Neuron (in vitro differentiated cells): Measurements from ENCODE around the gene NCKAP5.

Experiments used
- H2AFZ ChIP-seq: one replicate; pipeline ENCODE4 v1.6.1; 2013; ENCODE audit warnings: low read depth, mild to moderate bottlenecking, inconsistent platforms, low read length, moderate library complexity
- H3K27me3 ChIP-seq: one replicate; pipeline ENCODE4 v1.6.1; 2013; ENCODE audit warnings: low read length; ENCODE audit not compliant: insufficient read depth
- H3K36me3 ChIP-seq: one replicate; pipeline ENCODE4 v1.6.1; 2013; ENCODE audit warnings: low read length; ENCODE audit not compliant: insufficient read depth
- H3K4me1 ChIP-seq: one replicate; pipeline ENCODE4 v1.6.1; 2013; ENCODE audit warnings: low read length; ENCODE audit not compliant: insufficient read depth
- H3K4me3 ChIP-seq: 2 replicates; pipeline ENCODE4 v1.5.1; 2013; ENCODE audit warnings: mild to moderate bottlenecking, low read length, moderate library complexity
- H3K9me3 ChIP-seq: one replicate; pipeline ENCODE4 v1.6.1; 2013; ENCODE audit warnings: low read length

The NCKAP5 gene

DNA sequence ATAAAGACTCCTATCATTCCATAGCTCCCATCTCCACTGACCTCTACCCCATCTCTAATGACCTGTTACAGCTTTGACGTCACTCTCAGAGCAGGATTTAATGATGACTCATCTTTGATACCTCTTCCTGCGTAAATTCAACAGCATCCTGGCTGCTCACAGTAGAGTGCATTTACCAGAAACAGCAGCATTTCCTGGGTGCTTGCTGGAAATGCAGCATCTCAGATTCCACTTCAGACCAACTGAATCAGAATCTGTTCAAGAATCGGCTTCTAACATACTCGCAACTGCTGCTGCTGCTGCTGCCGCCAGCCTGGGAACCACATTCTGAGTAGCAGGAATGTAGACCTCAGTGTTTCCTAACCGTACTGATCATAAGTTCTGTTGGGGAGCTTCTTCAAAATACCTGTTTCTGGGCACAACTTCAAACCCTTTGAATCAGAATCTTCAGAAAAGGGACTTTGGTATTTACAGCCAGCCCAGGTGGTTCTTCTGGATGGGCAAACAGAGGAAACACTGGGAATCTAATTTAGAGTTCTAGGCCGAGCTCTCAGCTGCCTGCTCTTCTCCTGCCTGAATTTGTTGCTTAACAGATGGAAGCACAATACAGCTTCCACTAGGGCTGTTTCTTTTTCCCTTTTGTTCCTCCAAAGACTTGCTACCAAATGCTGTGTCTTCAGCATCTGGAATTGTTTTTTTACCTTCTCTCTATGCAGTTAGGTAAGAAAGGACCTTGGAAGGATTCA, 241.4 kb downstream of the NCKAP5 start:
- Histone ChIP-seq H3K4me1 (peaks cover 12% of the 10 kb centered on the region), H3K27me3 (no peaks in the 10 kb centered on the region)

DNA sequence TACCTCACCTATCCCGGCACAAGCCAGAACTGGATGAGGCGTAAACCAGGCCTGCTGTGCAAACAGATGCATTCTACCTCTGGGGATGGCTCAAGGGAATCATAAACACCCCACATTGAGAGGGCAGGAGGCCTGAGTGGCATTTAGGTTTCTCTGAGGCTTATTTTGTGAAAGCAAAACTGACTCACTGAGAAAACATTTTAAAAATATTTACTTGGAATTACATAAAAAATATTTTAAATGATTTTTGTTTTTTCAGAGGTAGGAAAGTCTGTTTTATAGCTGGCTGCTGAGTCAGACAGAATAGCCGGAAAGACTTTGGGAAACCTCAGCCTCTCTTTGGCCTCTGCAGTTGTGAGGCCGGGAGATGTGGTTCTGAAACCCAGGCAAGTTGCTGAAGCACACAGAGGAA, 244.1 kb downstream of the NCKAP5 start:
- Histone ChIP-seq H3K4me1 (peaks cover 10% of the 10 kb centered on the region), H3K27me3 (no peaks in the 10 kb centered on the region), H2AFZ (no peak overlapping the region), H3K4me3 (no peak overlapping the region), H3K36me3 (no peaks in the 10 kb centered on the region), H3K9me3 (no peaks in the 10 kb centered on the region)

More for the DNA sequence above, 241.4 kb downstream of the NCKAP5 start:
- H3K4me3 ChIP-seq: no peak overlapping the region
- H3K9me3 ChIP-seq: no peaks in the 10 kb centered on the region
- H2AFZ ChIP-seq: no peak overlapping the region
- H3K36me3 ChIP-seq: no peaks in the 10 kb centered on the region

DNA sequence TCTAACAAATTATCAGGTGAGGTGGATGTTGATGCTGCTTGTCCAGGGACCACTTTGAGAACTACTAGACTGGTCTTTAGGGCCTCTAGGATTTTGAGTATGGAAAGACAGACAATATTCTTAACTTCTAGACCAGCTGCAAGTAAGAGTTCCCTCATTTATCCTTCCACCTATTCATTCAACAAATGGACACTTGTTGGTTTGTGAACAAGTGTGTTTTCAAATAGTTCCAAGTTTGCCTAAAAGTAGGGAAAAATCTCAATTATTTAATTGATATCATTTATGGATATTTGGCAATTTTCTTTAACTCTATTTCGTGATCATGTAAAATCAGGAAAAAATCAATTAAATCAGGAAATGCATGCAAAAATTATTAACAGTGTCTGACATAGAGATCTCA, 245.4 kb downstream of the NCKAP5 start:
- Histone ChIP-seq H3K36me3 (no peaks in the 10 kb centered on the region), H2AFZ (no peak overlapping the region), H3K4me3 (no peak overlapping the region), H3K9me3 (no peaks in the 10 kb centered on the region), H3K4me1 (peaks cover 7% of the 10 kb centered on the region), H3K27me3 (no peaks in the 10 kb centered on the region)

DNA sequence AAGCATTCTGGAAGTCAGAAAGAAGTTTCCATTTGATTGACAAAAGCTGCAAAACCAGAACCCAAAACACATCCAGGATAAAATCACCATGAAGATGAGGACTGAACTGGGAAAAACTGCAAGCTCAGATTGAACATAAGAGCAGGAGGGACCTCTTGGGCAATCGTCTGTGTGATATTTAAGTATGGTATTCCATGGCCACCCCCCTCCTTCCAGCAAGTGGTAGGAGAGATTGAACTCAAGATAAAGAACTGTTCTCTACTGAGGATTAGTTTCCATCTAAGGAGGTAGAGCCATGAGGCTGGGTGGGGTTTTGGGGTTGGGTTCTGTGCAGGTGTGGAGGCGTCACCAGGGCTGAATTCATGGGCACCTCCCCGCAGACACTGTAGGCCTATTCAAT, 251.1 kb downstream of the NCKAP5 start:
- Histone ChIP-seq H3K27me3 (no peaks in the 10 kb centered on the region), H2AFZ (no peak overlapping the region), H3K36me3 (no peaks in the 10 kb centered on the region), H3K4me1 (no peaks in the 10 kb centered on the region), H3K4me3 (no peak overlapping the region), H3K9me3 (peaks cover 1% of the 10 kb centered on the region)

DNA sequence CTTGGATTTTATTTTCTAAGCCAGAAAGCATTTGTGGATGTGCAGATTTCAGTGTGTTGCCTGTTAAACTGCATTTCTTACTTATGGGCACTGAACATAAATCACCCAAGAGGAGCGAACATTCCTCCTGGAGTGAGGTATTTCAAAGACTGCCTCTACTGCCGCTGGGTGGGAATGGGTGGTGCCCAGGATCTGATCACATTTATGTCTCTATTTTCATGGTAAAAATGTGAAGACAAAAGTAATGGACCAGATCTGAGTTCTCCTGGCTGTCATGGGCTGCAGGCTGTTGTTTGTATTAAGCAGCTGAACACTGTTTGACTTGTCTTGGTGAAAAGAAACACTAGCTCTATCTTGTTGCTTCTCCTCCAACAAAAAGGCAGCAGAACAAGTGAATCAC, 251.7 kb downstream of the NCKAP5 start:
- Histone ChIP-seq H3K36me3 (no peaks in the 10 kb centered on the region), H3K4me1 (no peaks in the 10 kb centered on the region), H3K9me3 (peaks cover 1% of the 10 kb centered on the region), H3K27me3 (no peaks in the 10 kb centered on the region), H3K4me3 (no peak overlapping the region), H2AFZ (no peak overlapping the region)

DNA sequence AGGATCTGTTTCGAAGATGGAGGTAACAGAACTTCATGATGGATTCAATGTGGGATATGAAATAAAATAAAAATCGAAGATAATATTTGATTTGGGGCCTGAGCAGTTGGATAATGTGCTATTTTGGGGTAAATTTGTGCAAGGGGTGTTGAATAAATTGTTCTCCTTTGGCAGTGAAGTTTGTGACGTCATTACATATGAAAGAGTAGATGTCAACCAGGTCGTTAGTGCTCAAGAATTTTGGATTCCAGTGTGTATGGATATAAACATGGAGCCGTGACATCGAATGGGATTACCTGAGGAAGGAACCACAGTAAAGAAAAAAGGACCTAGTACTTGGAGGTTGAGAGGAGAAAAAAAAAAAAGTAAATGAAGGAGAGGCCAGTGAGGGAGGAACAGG, 253.0 kb downstream of the NCKAP5 start:
- H3K4me1 ChIP-seq: no peaks in the 10 kb centered on the region
- H3K36me3 ChIP-seq: no peaks in the 10 kb centered on the region
- H3K27me3 ChIP-seq: no peaks in the 10 kb centered on the region
- H3K4me3 ChIP-seq: no peak overlapping the region
- H3K9me3 ChIP-seq: peaks cover 1% of the 10 kb centered on the region
- H2AFZ ChIP-seq: no peak overlapping the region

DNA sequence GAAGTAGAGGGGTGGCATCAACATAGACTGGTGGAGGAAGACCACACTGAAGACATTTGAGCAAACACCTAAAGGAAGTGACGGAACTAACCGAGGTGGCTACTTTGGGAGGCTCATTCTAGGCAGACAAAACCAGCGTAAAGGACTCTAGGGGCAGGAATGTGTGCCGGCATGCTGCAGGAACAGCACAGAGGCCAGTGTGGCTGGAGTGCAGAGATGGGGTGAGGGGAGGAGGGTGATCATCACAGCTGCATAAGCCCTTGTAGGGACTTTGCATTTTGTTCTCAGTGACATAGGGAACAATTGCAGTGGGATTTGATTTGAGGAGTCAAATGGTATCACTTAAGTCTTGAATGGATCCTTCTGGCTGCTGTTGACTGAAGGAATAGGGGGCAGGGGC, 253.5 kb downstream of the NCKAP5 start:
- H3K27me3 ChIP-seq: no peaks in the 10 kb centered on the region
- no peak overlapping the region for H3K4me3 ChIP-seq
- no peak overlapping the region for H2AFZ ChIP-seq
- H3K9me3 ChIP-seq: peaks cover 1% of the 10 kb centered on the region
- no peaks in the 10 kb centered on the region for H3K4me1 ChIP-seq
- H3K36me3 ChIP-seq: no peaks in the 10 kb centered on the region

DNA sequence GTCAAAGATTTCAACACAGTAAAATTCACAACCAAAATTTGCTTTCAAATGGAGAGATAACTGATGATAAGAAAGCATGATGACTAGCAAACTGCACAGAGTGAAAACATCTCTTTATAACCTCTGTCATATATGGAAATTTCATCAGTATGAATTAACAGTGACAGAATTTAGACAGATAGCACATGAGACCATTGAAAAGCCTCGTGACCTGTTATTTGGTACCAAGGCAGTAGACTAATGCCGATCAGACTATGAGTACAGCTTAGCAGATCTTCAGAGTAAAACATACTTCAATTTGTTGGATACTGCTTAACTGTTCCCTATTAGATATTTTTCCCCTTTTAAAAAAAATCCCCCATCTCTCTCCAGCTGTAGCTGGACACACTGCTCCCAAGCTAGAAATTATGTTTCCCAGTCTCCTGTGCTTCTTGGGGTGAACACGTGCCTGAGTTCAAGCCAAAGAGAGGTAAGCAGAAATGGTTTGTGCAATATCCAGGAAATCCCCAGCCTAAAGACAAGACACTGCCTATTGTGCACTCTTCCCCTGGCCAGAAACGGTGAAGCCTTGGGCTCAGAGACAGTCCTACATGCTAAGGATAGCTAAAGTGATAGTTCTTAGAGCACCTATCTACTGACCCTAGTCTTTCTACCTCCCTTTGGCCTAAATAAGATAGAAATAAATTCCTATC, 256.1 kb downstream of the NCKAP5 start:
- no peak overlapping the region for H2AFZ ChIP-seq
- H3K9me3 ChIP-seq: peaks cover 1% of the 10 kb centered on the region
- no peaks in the 10 kb centered on the region for H3K36me3 ChIP-seq
- no peaks in the 10 kb centered on the region for H3K4me1 ChIP-seq
- no peak overlapping the region for H3K4me3 ChIP-seq
- H3K27me3 ChIP-seq: no peaks in the 10 kb centered on the region

DNA sequence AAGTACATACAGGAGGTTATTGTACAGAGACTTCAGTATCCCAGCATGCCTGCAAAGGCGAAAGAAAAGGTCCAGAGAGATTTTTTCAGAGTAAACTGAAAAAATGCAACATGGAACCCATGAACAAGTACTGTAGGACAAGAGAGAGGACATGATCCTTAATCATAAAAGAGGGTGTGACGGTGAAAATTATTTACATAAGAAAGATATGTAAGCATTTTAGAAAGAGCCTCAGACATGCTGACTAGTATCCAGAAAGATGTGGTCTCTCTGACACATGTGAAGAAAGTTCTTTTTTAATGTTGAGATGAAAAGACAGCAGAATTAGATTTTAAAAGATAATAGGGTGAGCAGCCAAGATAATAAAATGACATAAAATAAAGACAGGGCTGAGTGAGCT, 262.0 kb downstream of the NCKAP5 start:
- Histone ChIP-seq H3K4me3 (no peak overlapping the region), H3K4me1 (no peaks in the 10 kb centered on the region)

DNA sequence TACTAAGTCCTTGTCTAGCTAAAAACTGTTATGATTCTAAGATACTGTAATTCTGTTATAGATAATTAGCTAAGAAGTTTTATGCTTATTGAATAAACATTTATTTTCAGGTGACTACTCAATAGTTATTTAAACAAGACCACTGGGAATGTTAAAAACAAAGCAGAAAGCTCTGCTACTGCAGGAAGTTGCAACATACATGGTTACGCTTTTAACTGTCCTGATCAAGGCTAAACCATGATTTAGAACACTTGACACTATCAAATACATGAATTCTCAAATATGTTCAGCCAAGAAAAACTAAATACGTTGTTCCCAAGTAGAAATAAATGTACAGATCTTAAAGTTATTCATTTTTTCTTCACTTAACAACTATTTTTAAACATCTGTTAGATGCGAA, 263.9 kb downstream of the NCKAP5 start:
- Histone ChIP-seq H3K4me1 (no peaks in the 10 kb centered on the region), H3K36me3 (no peaks in the 10 kb centered on the region), H2AFZ (no peak overlapping the region), H3K4me3 (no peak overlapping the region), H3K9me3 (peaks cover 4% of the 10 kb centered on the region), H3K27me3 (no peaks in the 10 kb centered on the region)

More for the DNA sequence above, 262.0 kb downstream of the NCKAP5 start:
- Histone ChIP-seq H3K27me3 (no peaks in the 10 kb centered on the region), H2AFZ (no peak overlapping the region), H3K9me3 (peaks cover 2% of the 10 kb centered on the region), H3K36me3 (no peaks in the 10 kb centered on the region)

DNA sequence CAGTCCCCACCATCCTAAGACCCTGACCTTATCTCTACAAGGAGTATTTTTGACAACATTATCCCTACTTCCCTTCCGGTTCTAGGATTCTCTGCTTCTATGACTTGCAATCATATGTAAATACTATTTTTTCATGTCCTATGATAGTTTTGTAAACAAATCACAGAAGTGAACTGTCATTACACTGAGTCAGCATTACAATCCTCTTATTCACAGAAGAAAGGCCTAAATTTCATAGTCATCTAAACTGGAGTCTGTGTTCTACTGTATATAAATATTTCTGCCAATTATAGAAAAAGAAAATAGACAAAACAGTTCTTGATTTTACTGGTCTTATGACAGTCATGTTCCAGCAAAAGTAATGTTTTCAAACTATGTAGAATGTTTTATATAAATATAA, 265.1 kb downstream of the NCKAP5 start:
- Histone ChIP-seq H3K4me1 (no peaks in the 10 kb centered on the region), H3K36me3 (no peaks in the 10 kb centered on the region), H3K9me3 (peaks cover 4% of the 10 kb centered on the region), H3K27me3 (no peaks in the 10 kb centered on the region), H3K4me3 (no peak overlapping the region), H2AFZ (no peak overlapping the region)

DNA sequence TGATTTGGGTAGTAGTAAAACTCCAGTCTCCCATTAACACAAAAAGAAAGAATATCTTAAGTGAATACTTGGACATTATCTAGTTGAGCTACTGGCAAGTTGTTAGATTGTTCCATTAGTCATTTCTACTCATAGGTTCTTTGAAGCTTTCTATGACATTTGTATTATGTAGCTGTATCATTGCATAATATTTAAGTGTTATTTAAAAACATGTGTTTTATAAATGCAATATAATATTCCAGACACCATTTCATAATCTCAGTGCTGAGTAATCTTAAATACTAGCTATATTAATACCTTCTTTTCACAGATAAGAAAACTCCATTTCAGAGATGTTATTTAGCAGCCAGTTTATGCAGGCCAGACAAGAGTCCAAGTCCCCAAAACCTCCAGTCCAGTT, 271.9 kb downstream of the NCKAP5 start:
- Histone ChIP-seq H3K4me1 (peaks cover 9% of the 10 kb centered on the region), H3K4me3 (no peak overlapping the region), H3K9me3 (peaks cover 4% of the 10 kb centered on the region), H2AFZ (no peak overlapping the region), H3K36me3 (no peaks in the 10 kb centered on the region), H3K27me3 (no peaks in the 10 kb centered on the region)

DNA sequence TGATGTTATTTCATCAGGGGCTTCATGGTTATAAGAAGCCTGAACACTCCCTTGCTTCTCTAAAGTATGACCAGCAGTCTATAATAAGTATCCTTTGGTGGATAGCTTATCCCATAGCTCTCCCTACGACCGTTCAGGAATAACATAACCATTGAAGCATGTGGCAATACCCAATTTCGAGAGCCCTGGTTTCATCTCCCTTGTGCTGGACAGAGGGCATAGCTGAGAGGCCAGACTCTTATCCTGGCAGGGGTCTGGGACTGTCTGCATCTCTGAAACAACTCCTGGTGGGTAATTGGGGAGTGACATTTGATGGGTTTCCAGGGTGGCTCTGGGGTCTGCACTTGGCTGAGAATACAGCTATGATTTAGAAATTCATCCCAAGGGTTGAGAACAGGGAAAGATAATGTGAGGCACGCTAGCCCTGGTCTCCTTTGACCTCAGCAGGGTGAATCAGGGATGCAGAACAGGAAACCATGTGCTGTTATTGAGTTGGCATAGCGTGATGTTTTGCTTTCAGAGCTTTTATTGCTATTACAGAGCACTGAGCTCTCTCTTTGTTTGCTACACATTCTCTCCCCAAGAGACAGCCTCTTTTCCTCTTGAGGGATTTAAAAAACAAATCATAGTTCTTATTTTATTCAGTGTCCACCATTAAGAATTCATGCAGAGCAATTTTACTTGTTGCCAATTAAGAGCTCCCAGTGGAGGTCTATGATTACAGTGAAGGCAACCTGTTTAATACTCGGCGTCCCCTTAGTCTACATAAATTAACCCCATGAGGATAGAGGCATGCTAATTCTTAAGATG, 274.5 kb downstream of the NCKAP5 start:
- no peaks in the 10 kb centered on the region for H3K36me3 ChIP-seq

More for the DNA sequence above, 274.5 kb downstream of the NCKAP5 start:
- H3K4me3 ChIP-seq: no peak overlapping the region
- peaks cover 2% of the 10 kb centered on the region for H3K9me3 ChIP-seq
- H3K4me1 ChIP-seq: peaks cover 9% of the 10 kb centered on the region
- no peak overlapping the region for H2AFZ ChIP-seq
- no peaks in the 10 kb centered on the region for H3K27me3 ChIP-seq
